Right atrium auricular region (tissue), 2 donors: ENCODE data around the gene MOB4. TPM values are rescaled to one million over a fixed set of nuclear protein-coding genes. Genes with fewer than 3 reads are reported as not detected.

Experiments used
- DNase-seq: peaks from one replicate; pipeline ENCODE4 v3.0.0-alpha.2; 2019; ENCODE audit warnings: low spot score
- H3K27ac ChIP-seq, 2 donors: fragments of 200-600 bp; sonication (generic); 1 replicate in 1 of 2; 2 replicates in 1 of 2; pipeline ENCODE4 v1.5.1; 2016 to 2019
- H3K27me3 ChIP-seq, 2 donors: fragments of 200-600 bp; sonication (generic); one replicate each; pipeline versions ENCODE4 v1.5.1 to v1.6.0; 2017 to 2019
- H3K36me3 ChIP-seq: fragments of 200-600 bp; sonication (generic); one replicate; pipeline ENCODE4 v1.5.1; 2016
- H3K4me1 ChIP-seq, 2 donors: fragments of 200-600 bp; sonication (generic); one replicate each; pipeline versions ENCODE4 v1.5.1 to v1.6.0; 2017 to 2019
- H3K4me3 ChIP-seq, 2 donors: fragments of 200-600 bp; sonication (generic); 1 replicate in 1 of 2; 2 replicates in 1 of 2; pipeline ENCODE4 v1.5.1; 2017 to 2019; ENCODE audit warnings: mild to moderate bottlenecking in 1 of 2, moderate library complexity in 1 of 2
- H3K9me3 ChIP-seq, 2 donors: fragments of 200-600 bp; sonication (generic); one replicate each; pipeline ENCODE4 v1.5.1; 2019
- CTCF ChIP-seq, 2 donors: fragments of 200-600 bp; sonication (generic); IDR thresholded peaks; one replicate each; pipeline ENCODE4 v1.5.1; 2019; ENCODE audit warnings: antibody characterized with exemption in 2 of 2
- total RNA-seq, 2 donors: library from RNA; depleted of rRNA; stranded (reverse); fragments of >200 nt; gene quantifications; one replicate each; pipeline ENCODE4 v1.1.0, GENCODE V29; 2016

Gene MOB4
- total RNA-seq, 2 donors from 2014 or later = 23.5 to 35.9 TPM

GRCh38 chr2:197516393-197516761, 511 bp downstream of the MOB4 start:
- Histone ChIP-seq H3K4me1 (peaks cover 0 to 20% of the 10 kb centered on the region in 2 donors), H3K4me3 (peak overlapping the region; percentile 68 to 98), H3K27me3 (no peaks in the 10 kb centered on the region), H3K9me3 (no peaks in the 10 kb centered on the region), H3K27ac (peak overlapping the region; percentile 95 to 98), H3K36me3 (no peaks in the 10 kb centered on the region)
- no peak for TF ChIP-seq CTCF (IDR thresholded peaks at IDR 0.05)
- DNase-seq = no peak

- H3K27ac ChIP-seq = peak overlapping the region in 1 of 2 donors; percentile 98
- no peak for DNase-seq
Measured at GRCh38 chr2:197517150-197517549, 1.3 kb downstream of the MOB4 start.

GRCh38 chr2:197538412-197538811, 22.5 kb downstream of the MOB4 start:
- no peak for TF ChIP-seq CTCF (IDR thresholded peaks at IDR 0.05)
- H3K36me3 ChIP-seq = peaks cover 14% of the 10 kb centered on the region
- no peak for DNase-seq
- peaks cover 0 to 15% of the 10 kb centered on the region in 2 donors for H3K4me1 ChIP-seq
- H3K27ac ChIP-seq = no peak overlapping the region
- H3K4me3 ChIP-seq = no peak overlapping the region
- no peaks in the 10 kb centered on the region for H3K9me3 ChIP-seq
- H3K27me3 ChIP-seq = no peaks in the 10 kb centered on the region

More at GRCh38 chr2:197517150-197517549, 1.3 kb downstream of the MOB4 start:
- H3K36me3 ChIP-seq = no peaks in the 10 kb centered on the region
- TF ChIP-seq CTCF (IDR thresholded peaks at IDR 0.05) = no peak
- peak overlapping the region; percentile 68 to 98 for H3K4me3 ChIP-seq
- H3K27me3 ChIP-seq = no peaks in the 10 kb centered on the region
- no peaks in the 10 kb centered on the region for H3K9me3 ChIP-seq
- peaks cover 0 to 20% of the 10 kb centered on the region in 2 donors for H3K4me1 ChIP-seq

GRCh38 chr2:197539734-197540133, 23.9 kb downstream of the MOB4 start:
- Histone ChIP-seq H3K27ac (no peak overlapping the region), H3K36me3 (peaks cover 23% of the 10 kb centered on the region), H3K4me3 (no peak overlapping the region), H3K9me3 (no peaks in the 10 kb centered on the region), H3K4me1 (peaks cover 0 to 15% of the 10 kb centered on the region in 2 donors), H3K27me3 (no peaks in the 10 kb centered on the region)
- TF ChIP-seq CTCF (IDR thresholded peaks at IDR 0.05) = no peak
- DNase-seq = no peak

- H3K36me3 ChIP-seq = peaks cover 36% of the 10 kb centered on the region
- H3K27ac ChIP-seq = no peak overlapping the region
- no peak overlapping the region for H3K4me3 ChIP-seq
- H3K4me1 ChIP-seq = peaks cover 0 to 13% of the 10 kb centered on the region in 2 donors
- H3K27me3 ChIP-seq = no peaks in the 10 kb centered on the region
- TF ChIP-seq CTCF (IDR thresholded peaks at IDR 0.05) = no peak
- no peak for DNase-seq
- H3K9me3 ChIP-seq = no peaks in the 10 kb centered on the region
Measured at GRCh38 chr2:197543206-197543605, 27.3 kb downstream of the MOB4 start.

GRCh38 chr2:197547163-197547900, 31.5 kb downstream of the MOB4 start:
- H3K36me3 ChIP-seq = peaks cover 60% of the 10 kb centered on the region
- DNase-seq = no peak
- no peak overlapping the region for H3K27ac ChIP-seq

More at GRCh38 chr2:197547163-197547900, 31.5 kb downstream of the MOB4 start:
- Histone ChIP-seq H3K9me3 (no peaks in the 10 kb centered on the region), H3K4me1 (no peaks in the 10 kb centered on the region), H3K4me3 (no peak overlapping the region), H3K27me3 (no peaks in the 10 kb centered on the region)
- no peak for TF ChIP-seq CTCF (IDR thresholded peaks at IDR 0.05)
